HL-60/S4 (cell line): ENCODE results near the gene GRAMD1A.
"Not testable (repeated sequence)": the region's sequence is repeated elsewhere in the genome, so short reads cannot be mapped to it uniquely, and the experiment has no call there.

Source experiments
- in situ Hi-C: fragments of 300-500 bp; cut with MboI; formaldehyde crosslinking; loops from 2 replicates; pipeline ENCODE4 v1.14.3; 2022; ENCODE audit warnings: low sequenced_read_pairs

The GRAMD1A gene

GRCh38 chr19:35051268-35051667, 51.1 kb downstream of the GRAMD1A start:
- in situ Hi-C loops: not testable (repeated sequence)

- in situ Hi-C loops: no loop called here
These were observed 51.7 kb downstream of the GRAMD1A start for GRCh38 chr19:35051796-35052195.

GRCh38 chr19:35052599-35053190, 52.6 kb downstream of the GRAMD1A start:
- in situ Hi-C loops: no loop called here

GRCh38 chr19:35053667-35054293, 53.7 kb downstream of the GRAMD1A start:
- in situ Hi-C loops: no loop called here

- in situ Hi-C loops: no loop called here
These were observed 54.5 kb downstream of the GRAMD1A start for GRCh38 chr19:35054626-35055025.

GRCh38 chr19:35055715-35056179, 55.6 kb downstream of the GRAMD1A start:
- in situ Hi-C loops: no loop called here

GRCh38 chr19:35056513-35057063, 56.5 kb downstream of the GRAMD1A start:
- in situ Hi-C loops: no loop called here

GRCh38 chr19:35058370-35058769, 58.2 kb downstream of the GRAMD1A start:
- in situ Hi-C loops: no loop called here

GRCh38 chr19:35059006-35059798, 59.1 kb downstream of the GRAMD1A start:
- in situ Hi-C loops: no loop called here

- in situ Hi-C loops: no loop called here
These were observed 59.6 kb downstream of the GRAMD1A start for GRCh38 chr19:35059799-35060091.

GRCh38 chr19:35060160-35060855, 60.2 kb downstream of the GRAMD1A start:
- in situ Hi-C loops: no loop called here

GRCh38 chr19:35061583-35062373, 61.7 kb downstream of the GRAMD1A start:
- in situ Hi-C loops: no loop called here

- in situ Hi-C loops: no loop called here
These were observed 62.8 kb downstream of the GRAMD1A start for GRCh38 chr19:35062942-35063341.

- in situ Hi-C loops: no loop called here
These were observed 64.1 kb downstream of the GRAMD1A start for GRCh38 chr19:35063940-35064818.

GRCh38 chr19:35065574-35065973, 65.5 kb downstream of the GRAMD1A start:
- in situ Hi-C loops: no loop called here

- in situ Hi-C loops: no loop called here
These were observed 66.0 kb downstream of the GRAMD1A start for GRCh38 chr19:35066121-35066520.

- in situ Hi-C loops: no loop called here
These were observed 66.8 kb downstream of the GRAMD1A start for GRCh38 chr19:35066691-35067563.

- in situ Hi-C loops: no loop called here
These were observed 69.0 kb downstream of the GRAMD1A start for GRCh38 chr19:35068941-35069634.
